GM20431 (cell line): Measurements from ENCODE around the gene JOSD2.

ENCODE experiments used
- in situ Hi-C: fragments of 300-500 bp; cut with MseI, MboI; formaldehyde crosslinking; loops from one replicate; pipeline ENCODE4 v1.15.0; 2020; ENCODE audit warnings: low sequenced_read_pairs; ENCODE audit not compliant: unreplicated experiment

The JOSD2 gene

GRCh38 chr19:50461066-50461875 lies 49.7 kb downstream of the JOSD2 start:
- in situ Hi-C loops = loop anchor here (10.0 kb wide), 1 partner anchor 86 kb away; the partner anchor contains the start of gene NR1H2

DNA sequence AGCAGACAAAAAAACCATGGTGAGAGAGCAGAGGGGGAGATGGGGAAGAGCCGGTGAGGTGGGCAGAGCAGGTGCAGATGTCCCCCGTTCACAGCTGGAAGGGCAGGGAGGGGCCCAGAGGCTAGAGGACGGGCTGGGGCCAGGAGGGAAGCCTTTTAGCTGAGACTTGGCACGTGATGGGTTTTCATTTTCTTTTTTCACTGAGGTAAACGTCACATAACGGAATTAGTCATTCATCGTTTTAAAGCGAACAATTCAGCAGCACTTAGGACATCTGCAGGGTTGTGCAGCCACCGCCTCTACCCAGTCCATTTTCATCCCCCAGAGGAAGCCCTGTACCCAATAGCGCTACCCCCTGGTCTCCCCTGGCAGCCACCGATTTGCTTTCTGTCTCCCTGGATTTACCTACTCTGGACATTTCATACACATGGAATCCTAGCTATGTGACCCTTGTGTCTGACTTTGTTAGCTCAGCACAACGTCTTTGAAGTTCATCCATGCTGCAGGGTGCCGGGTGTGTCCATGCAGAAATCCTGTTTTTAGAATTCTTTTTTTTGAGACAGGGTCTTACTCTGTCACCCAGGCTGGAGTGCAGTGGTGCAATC lies 50.7 kb downstream of the JOSD2 start:
- in situ Hi-C loops = loop anchor here (10.0 kb wide), 1 partner anchor 85 kb away; the partner anchor contains the start of gene NR1H2

DNA sequence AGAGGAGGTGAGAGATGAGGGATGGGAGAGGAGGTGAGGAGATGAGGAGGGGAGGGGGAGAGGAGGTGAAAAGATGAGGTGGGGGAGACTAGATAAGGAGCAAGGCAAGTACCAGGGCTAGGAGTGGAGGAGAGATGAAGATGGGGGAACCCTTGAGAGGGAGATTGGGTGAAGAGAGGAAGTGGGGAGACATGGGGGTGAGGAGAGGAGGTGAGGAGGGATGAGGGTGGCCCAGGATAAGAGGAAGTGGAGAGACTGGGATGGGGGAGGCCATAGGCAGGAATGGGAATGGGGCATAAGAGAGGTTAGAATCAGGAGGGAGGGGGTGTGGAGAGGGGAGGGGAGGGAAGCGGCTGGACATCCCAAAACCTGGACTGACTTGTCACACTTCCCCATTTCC lies 51.4 kb downstream of the JOSD2 start:
- in situ Hi-C loops = loop anchor here (10.0 kb wide), 1 partner anchor 85 kb away; the partner anchor contains the start of gene NR1H2

DNA sequence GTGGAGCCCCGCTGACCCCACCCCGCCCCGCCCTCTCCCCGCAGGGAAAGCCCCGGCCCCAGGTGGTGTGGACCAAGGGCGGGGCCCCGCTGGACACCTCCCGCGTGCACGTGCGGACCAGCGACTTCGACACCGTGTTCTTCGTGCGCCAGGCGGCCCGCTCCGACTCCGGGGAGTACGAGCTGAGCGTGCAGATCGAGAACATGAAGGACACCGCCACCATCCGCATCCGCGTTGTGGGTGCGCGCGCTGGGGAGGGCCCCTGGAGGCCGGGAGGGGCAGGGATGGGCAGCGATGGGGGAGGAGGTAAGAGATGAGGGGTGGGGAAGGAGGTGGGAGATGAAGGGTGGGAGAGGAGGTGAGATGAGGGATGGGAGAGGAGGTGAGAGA lies 51.9 kb downstream of the JOSD2 start:
- in situ Hi-C loops = no loop called here

- in situ Hi-C loops = no loop called here
Observed at GRCh38 chr19:50458396-50459066, 52.5 kb downstream of the JOSD2 start.

DNA sequence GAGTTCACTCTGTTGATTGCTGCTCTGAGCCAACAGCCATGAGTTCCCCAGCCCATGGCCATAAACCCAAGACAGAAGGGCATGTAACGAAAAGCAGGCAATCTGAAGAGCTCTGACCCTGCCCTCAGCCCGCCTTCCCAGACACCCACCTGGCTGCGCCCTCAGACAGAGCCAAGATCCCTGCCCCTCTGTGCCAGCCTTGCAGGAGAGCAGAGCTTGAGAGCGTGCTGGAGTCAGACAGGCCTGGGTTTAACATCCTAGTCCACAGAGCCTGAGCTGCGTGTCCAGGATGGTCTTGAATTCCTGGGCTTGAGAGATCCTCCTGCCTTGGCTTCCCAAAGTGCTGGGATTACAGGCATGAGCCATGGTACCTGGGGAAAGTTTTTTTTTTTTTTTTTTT lies 53.7 kb downstream of the JOSD2 start:
- in situ Hi-C loops = no loop called here
